CD4-positive, alpha-beta T cell (primary cell): Measurements from ENCODE around the gene SHANK3. TPM values are rescaled to one million over a fixed set of nuclear protein-coding genes. Genes with fewer than 3 reads are reported as not detected.

Experiments
- ATAC-seq: fragments of 200-7000 bp; cut with Tn5 transposase; one replicate; pipeline ENCODE4 v1.10.0; 2022; ENCODE audit warnings: mild to moderate bottlenecking; ENCODE audit not compliant: poor library complexity
- CTCF ChIA-PET: fragments of 350-600 bp; sonication (Branson Sonifier 250); formaldehyde crosslinking; loops from one replicate; lab custom pipeline; 2021; ENCODE audit warnings: antibody characterized with exemption, inconsistent platforms; lab: Charles Lee
- POLR2A ChIA-PET: fragments of 350-600 bp; sonication (Branson Sonifier 250); formaldehyde crosslinking; loops from one replicate; lab custom pipeline; 2021; ENCODE audit warnings: antibody characterized with exemption, inconsistent platforms; lab: Charles Lee
- DNase-seq, 14 experiments: peaks; one replicate each; pipeline ENCODE4 v3.0.0-alpha.2; 2013 to 2020; ENCODE audit warnings: mixed read lengths in 2 of 14
- H3K27ac ChIP-seq, 2 donors: one replicate each; pipeline versions ENCODE4 v1.5.1 to v1.7.0; 2013; ENCODE audit warnings: low read length in 2 of 2, low read depth in 1 of 2, mild to moderate bottlenecking in 1 of 2
- H3K27me3 ChIP-seq, 2 experiments: 1 replicate in 1 of 2; 2 replicates in 1 of 2; pipeline versions ENCODE4 v1.6.1 to v1.7.0; 2013; ENCODE audit warnings: low read length in 2 of 2, control low read depth in 1 of 2, mild to moderate bottlenecking in 1 of 2, moderate library complexity in 1 of 2; ENCODE audit not compliant: insufficient read depth in 2 of 2, control insufficient read depth in 1 of 2
- H3K36me3 ChIP-seq: one replicate; pipeline ENCODE4 v1.6.1; 2013; ENCODE audit warnings: low read length, control low read depth; ENCODE audit not compliant: insufficient read depth
- H3K4me1 ChIP-seq: one replicate; pipeline ENCODE4 v1.6.1; 2013; ENCODE audit warnings: low read length, control low read depth; ENCODE audit not compliant: insufficient read depth
- H3K4me3 ChIP-seq: one replicate; pipeline ENCODE4 v1.5.1; 2013; ENCODE audit warnings: mild to moderate bottlenecking, low read length, moderate library complexity
- H3K9me3 ChIP-seq, 2 experiments: 1 replicate in 1 of 2; 2 replicates in 1 of 2; pipeline versions ENCODE4 v1.6.1 to v1.7.0; 2013; ENCODE audit warnings: low read length in 2 of 2, mild to moderate bottlenecking in 2 of 2, control low read depth in 1 of 2, moderate library complexity in 1 of 2; ENCODE audit not compliant: control insufficient read depth in 1 of 2, insufficient read depth in 1 of 2
- H3K27ac Mint-ChIP-seq: one replicate; pipeline ENCODE4 v1.8.0; 2020; ENCODE audit warnings: mixed read lengths
- H3K27me3 Mint-ChIP-seq: one replicate; pipeline ENCODE4 v1.8.0; 2021; ENCODE audit warnings: mixed read lengths
- H3K36me3 Mint-ChIP-seq: one replicate; pipeline ENCODE4 v1.8.0; 2021; ENCODE audit warnings: low read depth, mixed read lengths
- H3K4me1 Mint-ChIP-seq: one replicate; pipeline ENCODE4 v1.8.0; 2021; ENCODE audit warnings: low read depth, mixed read lengths
- H3K4me3 Mint-ChIP-seq: one replicate; pipeline ENCODE4 v1.8.0; 2020; ENCODE audit warnings: mild to moderate bottlenecking, mixed read lengths
- H3K9me3 Mint-ChIP-seq: one replicate; pipeline ENCODE4 v1.8.0; 2020; ENCODE audit warnings: mixed read lengths
- CTCF ChIP-seq: fragments of 200-600 bp; IDR thresholded peaks from one replicate; pipeline ENCODE4 v1.8.0; 2022; ENCODE audit warnings: antibody characterized with exemption, mild to moderate bottlenecking
- intact Hi-C, 2 experiments: fragments of 100-400 bp; cut with DNase I in 1 of 2; cut with micrococcal nuclease in 1 of 2; formaldehyde crosslinking; loops; one replicate each; pipeline versions ENCODE4 v1.15.1 to v1.9.0; 2023 to 2025; cut with DNase I, micrococcal nuclease
- total RNA-seq, 174 experiments: library from RNA in 2 of 174; stranded (reverse) in 2 of 174; gene quantifications; one replicate each; pipeline ENCODE4 v1.2.3 and lab custom pipeline; 2021 to 2026

SHANK3 gene
- total RNA-seq, 2 experiments from 2014 or later: not detected

- no peaks in the 10 kb centered on the region for H3K4me1 Mint-ChIP-seq
- no peaks in the 10 kb centered on the region for H3K36me3 Mint-ChIP-seq
- no peak overlapping the region for H3K4me3 Mint-ChIP-seq
- no peak overlapping the region for H3K27ac ChIP-seq
- ATAC-seq: no peak
- CTCF ChIA-PET: no interaction called here
- no peaks in the 10 kb centered on the region for H3K27me3 Mint-ChIP-seq
- POLR2A ChIA-PET: no interaction called here
- H3K27ac Mint-ChIP-seq: no peak overlapping the region
- H3K27me3 ChIP-seq: no peaks in the 10 kb centered on the region
- no peaks in the 10 kb centered on the region for H3K9me3 Mint-ChIP-seq
- H3K36me3 ChIP-seq: no peaks in the 10 kb centered on the region
- no peak for DNase-seq
- H3K4me1 ChIP-seq: no peaks in the 10 kb centered on the region
- no peak for TF ChIP-seq CTCF
- intact Hi-C loops: no loop called here
- H3K9me3 ChIP-seq: no peaks in the 10 kb centered on the region
- no peak overlapping the region for H3K4me3 ChIP-seq
These were observed 39.9 kb downstream of the SHANK3 start for GRCh38 chr22:50712341-50713007.

DNA sequence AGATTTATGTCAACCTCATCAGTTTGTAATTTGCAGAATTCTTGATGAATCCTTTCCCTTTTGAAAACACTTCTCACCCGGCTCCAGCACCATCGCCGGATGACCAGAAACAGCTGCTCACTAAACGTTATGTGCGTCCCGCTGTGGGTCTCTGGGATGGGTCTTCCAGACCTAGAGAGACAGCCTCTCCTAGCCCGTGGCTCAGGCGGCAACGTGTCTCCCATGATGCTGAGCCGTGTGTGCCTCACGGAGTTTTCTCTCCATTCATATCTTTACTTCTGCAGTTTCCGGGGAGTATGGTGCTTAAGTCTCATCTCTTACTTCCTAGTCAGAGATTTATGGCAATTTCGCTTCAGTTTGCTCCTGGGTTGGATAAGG, 40.4 kb downstream of the SHANK3 start:
- CTCF ChIA-PET: no interaction called here
- intact Hi-C loops: no loop called here
- H3K9me3 ChIP-seq: no peaks in the 10 kb centered on the region
- Mint-ChIP-seq H3K36me3 (no peaks in the 10 kb centered on the region), H3K27me3 (no peaks in the 10 kb centered on the region), H3K9me3 (no peaks in the 10 kb centered on the region), H3K27ac (no peak overlapping the region), H3K4me3 (no peak overlapping the region), H3K4me1 (no peaks in the 10 kb centered on the region)
- no peak overlapping the region for H3K27ac ChIP-seq
- ATAC-seq (no peak), DNase-seq (no peak)
- TF ChIP-seq CTCF: no peak
- H3K4me3 ChIP-seq: no peak overlapping the region
- peaks cover 0 to 3% of the 10 kb centered on the region in 2 experiments for H3K27me3 ChIP-seq
- POLR2A ChIA-PET: no interaction called here
- no peaks in the 10 kb centered on the region for H3K36me3 ChIP-seq
- no peaks in the 10 kb centered on the region for H3K4me1 ChIP-seq

GRCh38 chr22:50713571-50714056, 41.0 kb downstream of the SHANK3 start:
- ATAC-seq: no peak
- no peak overlapping the region for H3K27ac Mint-ChIP-seq

More at GRCh38 chr22:50713571-50714056, 41.0 kb downstream of the SHANK3 start:
- no peak for DNase-seq
- H3K36me3 ChIP-seq: no peaks in the 10 kb centered on the region
- H3K27me3 ChIP-seq: peaks cover 0 to 3% of the 10 kb centered on the region in 2 experiments
- no peaks in the 10 kb centered on the region for H3K27me3 Mint-ChIP-seq
- ChIA-PET CTCF (no interaction called here), POLR2A (no interaction called here)
- intact Hi-C loops: no loop called here
- H3K4me3 ChIP-seq: no peak overlapping the region
- TF ChIP-seq CTCF: no peak
- no peaks in the 10 kb centered on the region for H3K36me3 Mint-ChIP-seq
- H3K9me3 ChIP-seq: no peaks in the 10 kb centered on the region
- H3K9me3 Mint-ChIP-seq: no peaks in the 10 kb centered on the region
- no peak overlapping the region for H3K27ac ChIP-seq
- H3K4me1 Mint-ChIP-seq: no peaks in the 10 kb centered on the region
- H3K4me1 ChIP-seq: no peaks in the 10 kb centered on the region
- no peak overlapping the region for H3K4me3 Mint-ChIP-seq
